Suprapubic skin (tissue), 4 donors: ENCODE measurements around the gene YTHDF2. TPM values are rescaled to one million over a fixed set of nuclear protein-coding genes. Genes with fewer than 3 reads are reported as not detected.
"Not testable (repeated sequence)": the region's sequence is repeated elsewhere in the genome, so short reads cannot be mapped to it uniquely, and the experiment has no call there.

Experiments
- DNase-seq, 2 donors: peaks; one replicate each; pipeline ENCODE4 v3.0.0-alpha.2; 2019; ENCODE audit warnings: low spot score in 2 of 2
- H3K27ac ChIP-seq: fragments of 200-600 bp; sonication (generic); one replicate; pipeline ENCODE4 v1.5.1; 2019
- H3K27me3 ChIP-seq: fragments of 200-600 bp; sonication (generic); one replicate; pipeline ENCODE4 v1.5.1; 2019
- H3K36me3 ChIP-seq: fragments of 200-600 bp; sonication (generic); one replicate; pipeline ENCODE4 v1.5.1; 2019
- H3K4me1 ChIP-seq: fragments of 200-600 bp; sonication (generic); one replicate; pipeline ENCODE4 v1.5.1; 2019
- H3K4me3 ChIP-seq: fragments of 200-600 bp; sonication (generic); one replicate; pipeline ENCODE4 v1.5.1; 2019; ENCODE audit warnings: mild to moderate bottlenecking
- H3K9me3 ChIP-seq: fragments of 200-600 bp; sonication (generic); one replicate; pipeline ENCODE4 v1.5.1; 2019
- CTCF ChIP-seq, 2 donors: fragments of 200-600 bp in 1 of 2; fragments of 450-650 bp in 1 of 2; sonication (generic) in 1 of 2; IDR thresholded peaks; one replicate each; pipeline ENCODE4 v1.5.1; 2016 to 2019; ENCODE audit warnings: antibody characterized with exemption in 2 of 2, mild to moderate bottlenecking in 1 of 2, moderate library complexity in 1 of 2
- EP300 ChIP-seq: sonication (generic); formaldehyde crosslinking; IDR thresholded peaks from one replicate; pipeline ENCODE4 v1.6.1; 2017; ENCODE audit warnings: antibody characterized with exemption
- POLR2A ChIP-seq, 2 donors: fragments of 450-650 bp; IDR thresholded peaks; one replicate each; pipeline ENCODE4 v1.6.1; 2017; ENCODE audit warnings: antibody characterized with exemption in 2 of 2, mild to moderate bottlenecking in 2 of 2, moderate library complexity in 2 of 2
- POLR2AphosphoS5 ChIP-seq, 3 donors: sonication (generic); formaldehyde crosslinking; IDR thresholded peaks; one replicate each; pipeline ENCODE4 v1.6.1; 2017; ENCODE audit warnings: antibody characterized with exemption in 3 of 3
- WGBS: methylation state at CpG from one replicate; pipeline ENCODE4 v1.1.5; 2018; 5-methylcytosine and 5-hydroxymethylcytosine counted together
- total RNA-seq, 4 donors: library from RNA; depleted of rRNA; stranded (reverse); fragments of >200 nt; gene quantifications; one replicate each; pipeline ENCODE4 v1.1.0, GENCODE V29; 2016

The YTHDF2 gene
- total RNA-seq, 4 donors from 2014 or later: 64.8 to 120 (median 84.9) TPM

DNA sequence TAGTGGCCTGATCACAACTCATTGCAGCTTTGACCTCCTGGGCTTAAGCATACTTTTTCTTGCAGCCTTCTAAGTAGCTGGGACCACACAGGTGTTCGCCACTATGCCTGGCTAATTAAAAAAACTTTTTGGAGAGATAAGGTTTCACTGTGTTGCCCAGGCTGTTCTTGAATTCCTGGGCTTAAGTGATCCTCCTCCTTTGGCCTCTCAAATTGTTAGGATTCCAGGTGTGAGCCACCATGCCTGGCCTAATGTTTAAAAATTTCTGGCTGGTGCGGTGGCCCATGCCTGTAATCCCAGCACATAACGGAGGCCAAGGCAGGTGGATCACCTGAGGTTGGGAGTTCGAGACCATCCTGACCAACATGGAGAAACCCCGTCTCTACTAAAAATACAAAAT, 24.4 kb downstream of the YTHDF2 start:
- Histone ChIP-seq H3K27me3 (no peaks in the 10 kb centered on the region), H3K4me3 (no peak overlapping the region), H3K27ac (no peak overlapping the region), H3K4me1 (peaks cover 38% of the 10 kb centered on the region), H3K9me3 (no peaks in the 10 kb centered on the region), H3K36me3 (peaks cover 36% of the 10 kb centered on the region)
- TF ChIP-seq CTCF (IDR thresholded peaks at IDR 0.05) (no peak), POLR2AphosphoS5 (IDR thresholded peaks at IDR 0.05) (no peak), POLR2A (IDR thresholded peaks at IDR 0.05) (no peak), EP300 (no peak)
- WGBS: 100% methylated on average over 5 of the region's 5 CpGs
- no peak for DNase-seq

- DNase-seq: no peak
- Histone ChIP-seq H3K9me3 (no peaks in the 10 kb centered on the region), H3K36me3 (peaks cover 25% of the 10 kb centered on the region), H3K27ac (no peak overlapping the region), H3K4me3 (no peak overlapping the region), H3K27me3 (no peaks in the 10 kb centered on the region), H3K4me1 (peaks cover 23% of the 10 kb centered on the region)
- WGBS: 90% methylated on average over 2 of the region's 2 CpGs
- no peak for TF ChIP-seq POLR2AphosphoS5 (IDR thresholded peaks at IDR 0.05)
- no peak for TF ChIP-seq POLR2A (IDR thresholded peaks at IDR 0.05)
- no peak for TF ChIP-seq EP300
- no peak for TF ChIP-seq CTCF (IDR thresholded peaks at IDR 0.05)
These were observed 29.9 kb downstream of the YTHDF2 start for GRCh38 chr1:28766532-28767183.

DNA sequence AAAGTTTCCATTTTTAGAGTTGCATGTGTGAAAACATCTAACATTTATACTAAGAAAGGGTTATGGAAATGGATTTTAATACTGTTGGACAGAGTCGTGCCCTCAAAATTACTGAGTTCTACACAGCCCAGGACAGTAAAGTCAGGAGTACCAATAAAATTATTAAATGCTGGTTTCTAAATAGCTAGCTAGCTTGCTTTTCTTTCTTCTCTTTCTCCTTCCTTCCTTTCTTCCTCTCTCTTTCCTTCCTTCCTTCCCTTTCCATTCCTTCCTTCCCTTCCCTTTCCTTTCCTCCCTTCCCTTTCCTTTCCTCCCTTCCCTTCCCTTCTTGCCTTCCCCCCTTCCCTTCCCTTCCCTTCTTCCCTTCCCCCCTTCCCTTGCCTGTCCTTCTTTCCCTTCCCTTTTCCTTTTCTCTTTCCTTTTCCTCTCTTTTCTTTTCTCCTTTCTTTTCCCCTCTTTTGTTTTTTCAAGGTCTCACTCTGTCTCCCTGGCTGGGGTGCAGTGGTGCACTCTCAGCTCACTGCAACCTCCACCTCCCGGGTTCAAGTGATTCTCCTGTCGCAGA, 33.9 kb downstream of the YTHDF2 start:
- H3K9me3 ChIP-seq: no peaks in the 10 kb centered on the region
- H3K4me3 ChIP-seq: no peak overlapping the region
- H3K27ac ChIP-seq: no peak overlapping the region
- no peaks in the 10 kb centered on the region for H3K27me3 ChIP-seq
- no peak for DNase-seq
- TF ChIP-seq CTCF (IDR thresholded peaks at IDR 0.05) (no peak), POLR2AphosphoS5 (IDR thresholded peaks at IDR 0.05) (no peak), EP300 (no peak), POLR2A (IDR thresholded peaks at IDR 0.05) (no peak)
- WGBS: 93% methylated on average over 3 of the region's 3 CpGs
- peaks cover 16% of the 10 kb centered on the region for H3K4me1 ChIP-seq
- H3K36me3 ChIP-seq: peaks cover 18% of the 10 kb centered on the region

- not testable (repeated sequence) for H3K4me3 ChIP-seq, H3K9me3 ChIP-seq, DNase-seq, H3K27me3 ChIP-seq, H3K27ac ChIP-seq
- H3K36me3 ChIP-seq: peaks cover 13% of the 10 kb centered on the region
- peaks cover 12% of the 10 kb centered on the region for H3K4me1 ChIP-seq
- WGBS: 86% methylated on average over 10 of the region's 10 CpGs
These were observed 35.2 kb downstream of the YTHDF2 start for GRCh38 chr1:28771921-28772320.

DNA sequence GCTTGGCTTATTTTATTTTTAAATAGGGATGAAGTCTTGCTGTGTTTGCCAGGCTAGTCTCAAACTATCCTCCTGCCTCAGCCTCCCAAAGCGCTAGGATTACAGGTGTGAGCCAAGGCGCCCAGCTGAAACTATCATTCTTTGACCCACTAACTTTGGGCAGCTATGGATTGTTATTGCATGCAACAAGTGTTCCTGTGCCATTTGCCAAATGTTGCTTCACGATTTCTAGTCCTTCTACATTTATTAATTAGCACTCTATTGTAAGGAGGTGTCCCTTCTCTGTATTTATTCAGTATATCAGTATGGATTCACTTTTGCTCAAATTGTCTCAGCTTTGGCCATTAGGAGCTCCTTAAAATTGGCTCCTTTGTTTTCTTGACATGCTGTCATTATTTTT, 36.4 kb downstream of the YTHDF2 start:
- Histone ChIP-seq H3K27ac (no peak overlapping the region), H3K4me1 (peaks cover 12% of the 10 kb centered on the region), H3K36me3 (peaks cover 13% of the 10 kb centered on the region), H3K4me3 (no peak overlapping the region), H3K9me3 (no peaks in the 10 kb centered on the region), H3K27me3 (no peaks in the 10 kb centered on the region)
- no peak for TF ChIP-seq CTCF (IDR thresholded peaks at IDR 0.05)
- DNase-seq: no peak
- 89% methylated on average over 3 of the region's 3 CpGs for WGBS
